Measurements from ENCODE around the gene TRAF3. TPM values are rescaled to one million over a fixed set of nuclear protein-coding genes. Genes with fewer than 3 reads are reported as not detected.

Gene TRAF3
- total RNA-seq, 1 donor from 2014 or later = 14.0 TPM

- H3K36me3 ChIP-seq = peaks cover 0 to 81% of the 10 kb centered on the region in 2 donors
Observed at GRCh38 chr14:102953100-102953499, 175.9 kb downstream of the TRAF3 start.

DNA sequence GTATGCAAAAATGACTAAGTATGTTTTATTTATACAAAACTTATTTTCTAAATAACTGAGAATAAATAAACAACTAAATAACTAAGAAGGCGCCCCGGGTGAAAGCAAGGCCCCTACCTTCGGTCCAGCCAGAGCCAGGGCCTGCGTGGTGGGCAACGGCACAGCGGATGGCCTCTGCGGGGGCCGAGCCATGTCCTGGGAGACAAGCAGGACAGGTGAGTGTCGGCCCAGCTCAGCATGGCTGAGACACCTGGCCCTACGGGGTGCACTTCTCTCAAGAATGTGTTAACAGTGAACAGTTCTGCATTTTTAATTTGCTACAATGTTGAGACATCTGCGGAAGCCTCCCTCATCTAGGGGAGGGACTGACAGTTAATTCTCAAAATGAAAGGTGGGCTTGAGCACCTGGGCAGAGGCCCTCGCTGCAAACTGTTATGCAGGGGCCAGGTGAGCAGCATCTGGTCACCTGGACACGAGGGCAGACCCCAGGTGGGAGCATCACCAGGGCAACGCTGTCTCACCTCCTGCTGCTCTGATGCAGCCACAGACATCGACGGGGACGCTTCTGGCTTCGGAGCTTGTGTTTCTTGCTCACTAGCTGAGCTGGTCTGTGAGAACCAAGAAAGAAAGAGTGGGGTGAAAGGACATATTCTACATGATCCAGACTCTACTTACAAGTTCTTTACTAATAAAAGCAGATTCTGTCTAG is 177.0 kb downstream of the TRAF3 start:
- intact Hi-C loops (cut with DNase I) = no loop called here
- Histone ChIP-seq H3K9me3 (no peaks in the 10 kb centered on the region), H3K4me3 (no peak overlapping the region), H3K4me1 (no peaks in the 10 kb centered on the region), H3K27ac (no peak overlapping the region), H3K27me3 (no peaks in the 10 kb centered on the region), H3K36me3 (peaks cover 0 to 86% of the 10 kb centered on the region in 2 donors)
- no peak for DNase-seq (ENCODE audit: extremely low spot score in 2 of 2)
- TF ChIP-seq POLR2AphosphoS5 (IDR thresholded peaks at IDR 0.05; ENCODE audit: insufficient read depth in 1 of 2, low read depth in 1 of 2) (no peak), POLR2A (IDR thresholded peaks at IDR 0.05) (no peak)
- TF ChIP-seq, protein P1, sequence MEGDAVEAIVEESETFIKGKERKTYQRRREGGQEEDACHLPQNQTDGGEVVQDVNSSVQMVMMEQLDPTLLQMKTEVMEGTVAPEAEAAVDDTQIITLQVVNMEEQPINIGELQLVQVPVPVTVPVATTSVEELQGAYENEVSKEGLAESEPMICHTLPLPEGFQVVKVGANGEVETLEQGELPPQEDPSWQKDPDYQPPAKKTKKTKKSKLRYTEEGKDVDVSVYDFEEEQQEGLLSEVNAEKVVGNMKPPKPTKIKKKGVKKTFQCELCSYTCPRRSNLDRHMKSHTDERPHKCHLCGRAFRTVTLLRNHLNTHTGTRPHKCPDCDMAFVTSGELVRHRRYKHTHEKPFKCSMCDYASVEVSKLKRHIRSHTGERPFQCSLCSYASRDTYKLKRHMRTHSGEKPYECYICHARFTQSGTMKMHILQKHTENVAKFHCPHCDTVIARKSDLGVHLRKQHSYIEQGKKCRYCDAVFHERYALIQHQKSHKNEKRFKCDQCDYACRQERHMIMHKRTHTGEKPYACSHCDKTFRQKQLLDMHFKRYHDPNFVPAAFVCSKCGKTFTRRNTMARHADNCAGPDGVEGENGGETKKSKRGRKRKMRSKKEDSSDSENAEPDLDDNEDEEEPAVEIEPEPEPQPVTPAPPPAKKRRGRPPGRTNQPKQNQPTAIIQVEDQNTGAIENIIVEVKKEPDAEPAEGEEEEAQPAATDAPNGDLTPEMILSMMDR (IDR thresholded peaks at IDR 0.05) = no peak

More at GRCh38 chr14:102953100-102953499, 175.9 kb downstream of the TRAF3 start:
- no peak overlapping the region for H3K27ac ChIP-seq
- no peaks in the 10 kb centered on the region for H3K27me3 ChIP-seq
- H3K4me1 ChIP-seq = no peaks in the 10 kb centered on the region
- DNase-seq (ENCODE audit: extremely low spot score in 2 of 2) = no peak
- no peak for TF ChIP-seq POLR2A (IDR thresholded peaks at IDR 0.05)
- intact Hi-C loops (cut with DNase I) = no loop called here
- no peaks in the 10 kb centered on the region for H3K9me3 ChIP-seq
- H3K4me3 ChIP-seq = no peak overlapping the region

GRCh38 chr14:102955636-102956408 is 178.6 kb downstream of the TRAF3 start:
- intact Hi-C loops (cut with DNase I) = no loop called here
- no peaks in the 10 kb centered on the region for H3K9me3 ChIP-seq
- no peak for TF ChIP-seq POLR2AphosphoS5 (IDR thresholded peaks at IDR 0.05; ENCODE audit: insufficient read depth in 1 of 2, low read depth in 1 of 2)
- TF ChIP-seq, protein P1 (IDR thresholded peaks at IDR 0.05) = no peak
- no peak for TF ChIP-seq POLR2A (IDR thresholded peaks at IDR 0.05)
- DNase-seq (ENCODE audit: extremely low spot score in 2 of 2) = no peak
- peaks cover 0 to 86% of the 10 kb centered on the region in 2 donors for H3K36me3 ChIP-seq
- no peak overlapping the region for H3K4me3 ChIP-seq
- no peaks in the 10 kb centered on the region for H3K27me3 ChIP-seq
- H3K27ac ChIP-seq = no peak overlapping the region
- no peaks in the 10 kb centered on the region for H3K4me1 ChIP-seq

- intact Hi-C loops (cut with DNase I) = no loop called here
- H3K27ac ChIP-seq = no peak overlapping the region
- peaks cover 0 to 89% of the 10 kb centered on the region in 2 donors for H3K36me3 ChIP-seq
- TF ChIP-seq, protein P1 (IDR thresholded peaks at IDR 0.05) = no peak
- TF ChIP-seq POLR2AphosphoS5 (IDR thresholded peaks at IDR 0.05; ENCODE audit: insufficient read depth in 1 of 2, low read depth in 1 of 2) (no peak), POLR2A (IDR thresholded peaks at IDR 0.05) (no peak)
- no peaks in the 10 kb centered on the region for H3K27me3 ChIP-seq
- no peak overlapping the region for H3K4me3 ChIP-seq
- H3K9me3 ChIP-seq = no peaks in the 10 kb centered on the region
- no peaks in the 10 kb centered on the region for H3K4me1 ChIP-seq
- DNase-seq (ENCODE audit: extremely low spot score in 2 of 2) = no peak
Observed at GRCh38 chr14:102957222-102957621, 180.0 kb downstream of the TRAF3 start.

DNA sequence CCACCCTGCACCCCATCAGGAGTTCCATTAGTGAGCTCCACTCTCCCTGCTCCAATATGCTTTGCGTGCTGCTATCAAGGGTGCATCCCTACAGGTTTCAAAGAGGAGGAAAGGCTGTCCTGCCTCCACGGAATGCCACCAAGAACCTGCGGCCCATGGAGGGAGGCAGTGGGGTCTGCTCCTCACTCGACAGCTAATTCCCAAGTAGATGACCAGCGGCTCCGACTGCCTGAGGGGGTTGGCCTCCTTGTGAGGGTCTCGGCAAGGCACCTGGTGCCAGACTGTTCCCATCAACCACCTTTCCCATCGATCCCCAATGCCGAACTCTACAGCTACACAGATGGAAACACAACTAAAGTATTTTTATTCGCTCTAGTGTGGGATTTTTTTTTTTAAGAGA is 181.2 kb downstream of the TRAF3 start:
- intact Hi-C loops (cut with DNase I) = no loop called here

More for the DNA sequence above, 181.2 kb downstream of the TRAF3 start:
- TF ChIP-seq, protein P1 (IDR thresholded peaks at IDR 0.05) = no peak
- no peak for TF ChIP-seq POLR2A (IDR thresholded peaks at IDR 0.05)
- TF ChIP-seq POLR2AphosphoS5 (IDR thresholded peaks at IDR 0.05; ENCODE audit: insufficient read depth in 1 of 2, low read depth in 1 of 2) = no peak
- Histone ChIP-seq H3K4me1 (no peaks in the 10 kb centered on the region), H3K27me3 (no peaks in the 10 kb centered on the region), H3K9me3 (no peaks in the 10 kb centered on the region), H3K36me3 (peaks cover 0 to 87% of the 10 kb centered on the region in 2 donors), H3K4me3 (no peak overlapping the region), H3K27ac (no peak overlapping the region)
- no peak for DNase-seq (ENCODE audit: extremely low spot score in 2 of 2)

Small RNAs within 50 kb of the gene (small RNA-seq; reads per million reads assigned to genes)
- not detected for gene RNU6-1316P

Other genes with a start within 250 kb of the TRAF3 start
- gene RCOR1, start 184.8 kb upstream of the TRAF3 start, total RNA-seq = 24.3 TPM
- 11.8 TPM for gene AMN, start 145.2 kb downstream of the TRAF3 start, total RNA-seq